Esophagus squamous epithelium (tissue), 4 donors: ENCODE data around the gene DUSP2.

Experiments
- CTCF ChIP-seq, 6 experiments: fragments of 450-650 bp in 4 of 6; fragments of 200-600 bp in 2 of 6; sonication (generic) in 2 of 6; IDR thresholded peaks; one replicate each; pipeline ENCODE4 v1.5.1; 2016 to 2019; ENCODE audit warnings: antibody characterized with exemption in 6 of 6, mild to moderate bottlenecking in 4 of 6, moderate library complexity in 4 of 6
- POLR2A ChIP-seq, 4 donors: fragments of 450-650 bp; IDR thresholded peaks; one replicate each; pipeline ENCODE4 v1.6.1; 2017; ENCODE audit warnings: antibody characterized with exemption in 4 of 4, mild to moderate bottlenecking in 4 of 4, moderate library complexity in 3 of 4

- TF ChIP-seq CTCF (IDR thresholded peaks at IDR 0.05) (no peak), POLR2A (IDR thresholded peaks at IDR 0.05) (no peak)
Observed at GRCh38 chr2:96100893-96101304, 44.3 kb downstream of the DUSP2 start.
